KMS-11 (cell line): Measurements from ENCODE around the gene GP1BB.

Experiments used
- H2AFZ ChIP-seq: fragments of 200-600 bp; sonication (generic); 2 replicates; pipeline ENCODE4 v1.6.1; 2016; ENCODE audit warnings: antibody characterized with exemption, mixed run types, low read depth
- H3K27ac ChIP-seq: fragments of 200-600 bp; sonication (generic); 2 replicates; pipeline ENCODE4 v1.6.1; 2016; ENCODE audit warnings: mild to moderate bottlenecking, mixed run types
- H3K27me3 ChIP-seq: fragments of 200-600 bp; sonication (generic); 2 replicates; pipeline ENCODE4 v1.6.1; 2017; ENCODE audit warnings: mild to moderate bottlenecking, low read depth, mixed run types, moderate library complexity; ENCODE audit not compliant: insufficient read depth
- H3K36me3 ChIP-seq: fragments of 200-600 bp; sonication (generic); 2 replicates; pipeline ENCODE4 v1.6.1; 2017; ENCODE audit warnings: mild to moderate bottlenecking, mixed run types; ENCODE audit not compliant: insufficient read depth
- H3K4me1 ChIP-seq: fragments of 200-600 bp; sonication (generic); 2 replicates; pipeline ENCODE4 v1.6.1; 2016; ENCODE audit warnings: mild to moderate bottlenecking, low read depth, mixed run types; ENCODE audit not compliant: poor library complexity, severe bottlenecking
- H3K4me2 ChIP-seq: fragments of 200-600 bp; sonication (generic); 2 replicates; pipeline ENCODE4 v1.7.0; 2016; ENCODE audit warnings: mild to moderate bottlenecking, mixed run types
- H3K4me3 ChIP-seq: fragments of 200-600 bp; sonication (generic); IDR thresholded peaks from 2 replicates; pipeline ENCODE4 v1.6.1; 2017; ENCODE audit warnings: low read depth, low read length, mixed read lengths; ENCODE audit not compliant: insufficient read depth
- H3K79me2 ChIP-seq: fragments of 200-600 bp; sonication (generic); 2 replicates; pipeline ENCODE4 v1.6.1; 2016; ENCODE audit warnings: low read depth, mixed run types; ENCODE audit not compliant: insufficient read depth
- H3K9ac ChIP-seq: fragments of 200-600 bp; sonication (generic); 2 replicates; pipeline ENCODE4 v1.6.1; 2016; ENCODE audit warnings: mild to moderate bottlenecking, mixed run types
- H4K20me1 ChIP-seq: fragments of 200-600 bp; sonication (generic); 2 replicates; pipeline ENCODE4 v1.6.1; 2016; ENCODE audit warnings: mild to moderate bottlenecking, mixed run types; ENCODE audit not compliant: insufficient read depth
- TF ChIP-seq, protein P1 (sequence below): fragments of 200-600 bp; sonication (generic); conservative IDR thresholded peaks from 2 replicates; pipeline ENCODE4 v1.6.1; 2017; ENCODE audit warnings: low read depth, mild to moderate bottlenecking, antibody characterized with exemption, low read length, moderate library complexity, mixed read lengths

The GP1BB gene

DNA sequence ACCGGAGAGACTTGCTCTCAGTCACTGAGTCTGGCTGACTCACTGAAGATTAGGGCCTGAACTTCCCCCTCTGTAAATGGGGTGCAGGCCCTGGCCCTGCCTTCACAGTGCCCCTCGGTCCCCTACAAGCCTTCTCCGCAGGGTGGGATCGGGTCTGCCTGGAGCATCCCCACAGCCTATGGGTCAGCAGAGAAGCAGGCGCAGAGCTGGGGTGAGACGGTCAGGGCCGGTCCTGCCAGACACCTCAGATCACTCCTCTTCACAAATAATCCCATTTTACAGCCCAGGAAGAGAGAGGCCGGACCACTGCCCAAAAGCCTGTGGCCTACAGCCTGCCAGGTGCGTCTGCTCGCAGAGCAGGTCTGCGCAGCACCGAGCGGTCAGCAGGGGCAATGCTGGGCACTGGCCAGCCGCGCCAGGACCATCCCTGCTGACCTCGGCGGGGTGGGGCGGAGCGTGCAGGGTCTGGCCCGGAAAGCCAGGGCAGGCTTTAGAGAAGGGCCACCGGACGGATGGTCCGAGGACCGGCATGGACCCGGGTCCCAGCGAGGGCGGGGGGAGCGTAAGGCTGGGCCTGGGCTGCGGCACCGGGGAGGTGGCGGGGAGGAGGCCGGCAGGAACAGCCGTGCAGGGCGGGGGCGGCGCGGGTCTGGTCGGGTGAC is 9.6 kb upstream of the GP1BB start:
- Histone ChIP-seq H4K20me1 (no peaks in the 10 kb centered on the region), H3K36me3 (no peaks in the 10 kb centered on the region), H3K79me2 (no peaks in the 10 kb centered on the region), H2AFZ (no peak overlapping the region), H3K4me2 (no peak overlapping the region), H3K4me3 (no peak overlapping the region), H3K27ac (no peak overlapping the region), H3K27me3 (peaks cover 2% of the 10 kb centered on the region; the same call in 1 of the 2 replicates), H3K9ac (no peak overlapping the region), H3K4me1 (peaks cover 10% of the 10 kb centered on the region)
- TF ChIP-seq, protein P1, sequence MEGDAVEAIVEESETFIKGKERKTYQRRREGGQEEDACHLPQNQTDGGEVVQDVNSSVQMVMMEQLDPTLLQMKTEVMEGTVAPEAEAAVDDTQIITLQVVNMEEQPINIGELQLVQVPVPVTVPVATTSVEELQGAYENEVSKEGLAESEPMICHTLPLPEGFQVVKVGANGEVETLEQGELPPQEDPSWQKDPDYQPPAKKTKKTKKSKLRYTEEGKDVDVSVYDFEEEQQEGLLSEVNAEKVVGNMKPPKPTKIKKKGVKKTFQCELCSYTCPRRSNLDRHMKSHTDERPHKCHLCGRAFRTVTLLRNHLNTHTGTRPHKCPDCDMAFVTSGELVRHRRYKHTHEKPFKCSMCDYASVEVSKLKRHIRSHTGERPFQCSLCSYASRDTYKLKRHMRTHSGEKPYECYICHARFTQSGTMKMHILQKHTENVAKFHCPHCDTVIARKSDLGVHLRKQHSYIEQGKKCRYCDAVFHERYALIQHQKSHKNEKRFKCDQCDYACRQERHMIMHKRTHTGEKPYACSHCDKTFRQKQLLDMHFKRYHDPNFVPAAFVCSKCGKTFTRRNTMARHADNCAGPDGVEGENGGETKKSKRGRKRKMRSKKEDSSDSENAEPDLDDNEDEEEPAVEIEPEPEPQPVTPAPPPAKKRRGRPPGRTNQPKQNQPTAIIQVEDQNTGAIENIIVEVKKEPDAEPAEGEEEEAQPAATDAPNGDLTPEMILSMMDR, result no peak

DNA sequence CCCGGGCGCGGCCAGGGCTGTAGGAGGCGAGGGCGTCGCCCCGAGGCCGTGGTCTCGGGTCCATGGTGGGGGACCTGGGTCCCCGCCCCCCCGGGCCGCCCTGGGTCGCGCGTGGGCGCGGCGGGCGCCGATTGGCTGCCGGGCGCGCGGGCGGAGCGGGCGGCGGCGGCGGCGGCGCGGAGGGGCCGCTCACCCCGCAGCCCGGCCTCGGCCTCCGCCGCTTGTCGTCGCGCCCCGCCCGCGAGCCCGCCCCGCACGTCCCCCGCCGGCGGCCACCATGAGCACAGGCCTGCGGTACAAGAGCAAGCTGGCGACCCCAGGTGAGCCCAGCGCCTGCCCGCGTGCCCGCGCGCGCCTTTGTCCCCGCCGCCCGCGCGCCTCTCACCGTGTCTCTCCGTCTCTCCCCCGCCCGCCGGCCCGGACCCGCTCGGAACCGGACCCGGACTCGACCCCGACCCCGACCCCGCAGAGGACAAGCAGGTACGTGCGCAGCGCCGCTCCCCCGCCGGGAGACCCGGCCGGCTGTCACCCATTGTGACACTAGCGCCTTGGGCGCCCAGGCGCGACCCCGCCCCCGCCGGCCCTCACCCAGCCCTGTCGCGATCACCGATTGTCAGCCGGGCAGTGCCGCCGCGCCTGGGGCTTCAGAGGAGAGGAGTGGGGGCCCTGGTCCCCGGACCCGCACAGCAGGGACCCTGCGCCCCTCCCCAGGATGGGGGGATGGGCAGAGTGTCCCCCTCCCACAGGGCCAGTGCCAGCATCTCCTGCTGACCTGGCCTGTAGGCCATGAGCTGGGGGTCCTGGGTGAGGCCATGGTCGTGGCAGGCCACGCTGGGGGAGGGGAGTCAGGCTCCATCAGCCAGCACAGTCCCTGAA is 8.8 kb upstream of the GP1BB start, which contains the start of gene SEPTIN5:
Gene SEPTIN5 (plus strand): TSS at position 192 of the 876 bp plus-strand sequence. CDS start 86 bp downstream, at position 278.
- no peaks in the 10 kb centered on the region; the same call in 1 of the 2 replicates for H3K27me3 ChIP-seq
- peak within 1 kb of the TSS; percentile 34; the same call in 1 of the 2 replicates for H2AFZ ChIP-seq
- H3K4me2 ChIP-seq, result peak within 1 kb of the TSS; percentile 21
- H3K4me3 ChIP-seq, result no peak within 1 kb of the TSS
- TF ChIP-seq, protein P1, result no peak
- no peaks in the 10 kb centered on the region for H3K36me3 ChIP-seq
- no peaks in the 10 kb centered on the region for H3K79me2 ChIP-seq
- peaks cover 10% of the 10 kb centered on the region for H3K4me1 ChIP-seq
- H4K20me1 ChIP-seq, result no peaks in the 10 kb centered on the region
- H3K9ac ChIP-seq, result no peak within 1 kb of the TSS
- no peak within 1 kb of the TSS for H3K27ac ChIP-seq

DNA sequence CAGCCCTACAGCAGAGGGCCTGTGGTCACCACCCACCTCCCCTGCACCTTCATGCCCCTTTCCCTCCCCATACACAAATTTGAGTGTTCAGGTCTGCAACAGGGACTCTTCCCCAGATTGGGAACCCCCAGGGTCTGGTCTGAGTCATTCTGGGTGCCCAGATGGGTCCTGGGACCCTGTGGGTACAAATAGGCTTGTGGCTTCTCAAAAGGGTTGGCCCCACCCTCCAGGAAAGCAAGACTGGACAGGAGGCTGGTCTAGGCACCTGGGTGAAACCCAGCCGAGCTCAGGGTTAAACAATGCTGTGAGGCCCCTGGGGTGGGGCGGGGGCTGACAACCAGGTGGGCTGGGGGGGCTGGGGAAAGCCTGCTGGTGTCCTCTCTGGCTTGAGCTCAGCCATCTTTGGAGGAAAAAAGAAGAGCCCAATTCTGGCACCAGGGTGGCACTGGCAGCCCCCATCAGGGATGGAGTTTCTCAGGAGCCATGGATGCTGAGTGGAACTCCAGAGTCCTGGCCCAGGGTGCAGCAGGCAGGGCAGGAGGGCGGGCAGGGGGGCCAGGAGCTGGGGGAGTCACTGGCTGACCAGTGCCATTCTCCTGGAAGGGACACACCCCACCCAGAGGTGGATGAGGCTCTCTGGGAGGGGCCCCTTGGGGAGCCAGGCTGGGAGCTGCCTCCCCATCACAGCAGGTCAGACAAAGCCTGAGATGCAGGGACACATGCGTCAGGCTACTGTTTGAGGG is 8.0 kb upstream of the GP1BB start:
- H3K79me2 ChIP-seq, result no peaks in the 10 kb centered on the region
- H3K27ac ChIP-seq, result no peak overlapping the region
- no peak overlapping the region for H3K4me3 ChIP-seq
- no peaks in the 10 kb centered on the region for H3K27me3 ChIP-seq
- peaks cover 10% of the 10 kb centered on the region for H3K4me1 ChIP-seq
- H4K20me1 ChIP-seq, result no peaks in the 10 kb centered on the region
- TF ChIP-seq, protein P1, result no peak
- peak overlapping the region; percentile 21 for H3K4me2 ChIP-seq
- H3K36me3 ChIP-seq, result no peaks in the 10 kb centered on the region
- peak overlapping the region; percentile 34; the same call in 1 of the 2 replicates for H2AFZ ChIP-seq
- H3K9ac ChIP-seq, result no peak overlapping the region

DNA sequence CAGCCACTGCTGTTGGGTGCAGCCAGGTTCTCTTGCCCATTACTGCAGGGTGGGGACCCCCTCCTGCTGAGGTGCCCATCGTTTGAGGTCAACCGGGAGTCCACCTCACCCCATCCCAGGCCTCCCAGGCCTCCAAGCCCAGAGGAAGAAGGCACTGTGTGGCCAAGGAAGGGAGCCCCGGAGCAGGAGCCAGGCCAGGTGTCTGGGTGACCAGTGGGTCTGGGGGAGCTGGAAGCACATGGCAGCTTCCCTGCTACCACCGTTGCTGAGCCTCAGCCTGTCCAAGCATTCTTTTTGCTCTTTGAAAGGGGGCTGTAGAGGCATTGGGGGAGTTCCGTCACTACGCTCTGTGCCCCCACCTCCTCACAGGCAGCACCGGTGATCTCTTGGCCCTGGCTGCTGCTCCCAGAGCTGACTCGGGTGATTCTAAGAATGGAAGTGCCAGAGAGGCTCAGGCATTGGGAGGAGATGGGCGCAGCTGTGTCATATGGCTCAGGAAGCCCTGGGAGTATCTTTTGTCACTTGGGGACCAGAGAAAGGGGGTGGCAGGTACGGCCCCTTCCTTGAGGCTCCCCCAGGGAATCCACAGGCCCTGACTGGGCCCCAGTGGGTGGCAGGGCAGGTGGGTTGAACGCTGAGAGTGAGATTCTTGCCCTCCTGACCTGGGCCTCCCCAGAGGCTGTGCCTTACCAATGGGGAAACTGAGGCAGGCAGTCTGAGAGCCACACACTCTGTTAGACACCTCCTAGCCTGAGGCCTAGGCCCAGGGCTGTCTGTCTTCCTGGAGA is 7.1 kb upstream of the GP1BB start:
- Histone ChIP-seq H3K79me2 (no peaks in the 10 kb centered on the region), H3K4me3 (no peak overlapping the region), H3K9ac (no peak overlapping the region), H3K4me2 (no peak overlapping the region), H3K36me3 (no peaks in the 10 kb centered on the region), H2AFZ (no peak overlapping the region), H3K4me1 (peaks cover 10% of the 10 kb centered on the region), H3K27ac (no peak overlapping the region), H3K27me3 (no peaks in the 10 kb centered on the region), H4K20me1 (no peaks in the 10 kb centered on the region)
- TF ChIP-seq, protein P1, result no peak
